ENCODE measurements around the gene PLA2G2A.

DNA sequence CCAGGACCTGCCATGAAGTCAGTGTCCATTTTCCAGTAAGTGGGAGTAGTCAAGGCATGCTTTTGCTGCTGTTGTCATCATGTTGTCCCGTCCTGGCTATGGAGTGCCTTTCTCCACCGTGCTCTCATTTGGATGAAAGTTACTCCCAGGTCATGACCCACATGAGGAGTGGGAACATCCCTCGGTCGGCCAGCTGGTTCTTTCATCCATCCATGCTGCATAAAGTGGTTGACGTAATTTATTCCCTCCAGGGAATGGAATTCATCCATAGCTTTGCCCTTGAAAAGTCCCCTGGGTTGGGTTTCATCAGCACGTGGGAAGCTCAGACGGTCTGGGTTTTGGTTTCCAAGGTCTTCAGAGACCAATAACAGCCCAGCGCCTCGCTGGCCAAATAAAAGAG is 11.6 kb downstream of the PLA2G2A start:
- TF ChIP-seq, protein P1, sequence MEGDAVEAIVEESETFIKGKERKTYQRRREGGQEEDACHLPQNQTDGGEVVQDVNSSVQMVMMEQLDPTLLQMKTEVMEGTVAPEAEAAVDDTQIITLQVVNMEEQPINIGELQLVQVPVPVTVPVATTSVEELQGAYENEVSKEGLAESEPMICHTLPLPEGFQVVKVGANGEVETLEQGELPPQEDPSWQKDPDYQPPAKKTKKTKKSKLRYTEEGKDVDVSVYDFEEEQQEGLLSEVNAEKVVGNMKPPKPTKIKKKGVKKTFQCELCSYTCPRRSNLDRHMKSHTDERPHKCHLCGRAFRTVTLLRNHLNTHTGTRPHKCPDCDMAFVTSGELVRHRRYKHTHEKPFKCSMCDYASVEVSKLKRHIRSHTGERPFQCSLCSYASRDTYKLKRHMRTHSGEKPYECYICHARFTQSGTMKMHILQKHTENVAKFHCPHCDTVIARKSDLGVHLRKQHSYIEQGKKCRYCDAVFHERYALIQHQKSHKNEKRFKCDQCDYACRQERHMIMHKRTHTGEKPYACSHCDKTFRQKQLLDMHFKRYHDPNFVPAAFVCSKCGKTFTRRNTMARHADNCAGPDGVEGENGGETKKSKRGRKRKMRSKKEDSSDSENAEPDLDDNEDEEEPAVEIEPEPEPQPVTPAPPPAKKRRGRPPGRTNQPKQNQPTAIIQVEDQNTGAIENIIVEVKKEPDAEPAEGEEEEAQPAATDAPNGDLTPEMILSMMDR (IDR thresholded peaks at IDR 0.05): no peak
- TF ChIP-seq POLR2A (IDR thresholded peaks at IDR 0.05): no peak
- TF ChIP-seq POLR2AphosphoS5 (IDR thresholded peaks at IDR 0.05): no peak
- no peak for TF ChIP-seq EP300 (IDR thresholded peaks at IDR 0.05)
